Fibroblast of lung (primary cell): ENCODE results near the gene TMEM232. TPM values are rescaled to one million over a fixed set of nuclear protein-coding genes. Genes with fewer than 3 reads are reported as not detected.

Experiments used
- DNase-seq, 2 donors: peaks; one replicate each; pipeline versions ENCODE4 v3.0.0 to v3.0.0-alpha.2; 2010; ENCODE audit warnings: low read depth in 2 of 2
- H2AFZ ChIP-seq: 2 replicates; pipeline ENCODE4 v1.5.1; 2012; ENCODE audit warnings: low read length, control low read depth, inconsistent platforms
- H3K27ac ChIP-seq: 2 replicates; pipeline ENCODE4 v1.5.1; 2011; ENCODE audit warnings: low read length, control low read depth; ENCODE audit not compliant: insufficient read depth
- H3K27me3 ChIP-seq: 2 replicates; pipeline ENCODE4 v1.5.1; 2011; ENCODE audit warnings: mild to moderate bottlenecking, low read length; ENCODE audit not compliant: control insufficient read depth, insufficient read depth
- H3K36me3 ChIP-seq: 2 replicates; pipeline ENCODE4 v1.5.1; 2011; ENCODE audit warnings: low read length; ENCODE audit not compliant: control insufficient read depth, insufficient read depth
- H3K4me1 ChIP-seq: 2 replicates; pipeline ENCODE4 v1.5.1; 2011; ENCODE audit warnings: low read length; ENCODE audit not compliant: control insufficient read depth, insufficient read depth; ENCODE audit errors: extremely low read depth
- H3K4me2 ChIP-seq: 2 replicates; pipeline ENCODE4 v1.5.1; 2011; ENCODE audit warnings: low read length, control low read depth; ENCODE audit not compliant: insufficient read depth; ENCODE audit errors: extremely low read depth
- H3K4me3 ChIP-seq, 4 experiments: fragments of 200-600 bp in 1 of 4; sonication (generic) in 1 of 4; replicated peaks in 1 of 4; 2 replicates each; pipeline ENCODE4 v1.5.1; 2011 to 2016; ENCODE audit warnings: low read length in 4 of 4, low read depth in 3 of 4, mild to moderate bottlenecking in 3 of 4, control low read depth in 2 of 4, inconsistent platforms in 1 of 4, mixed read lengths in 1 of 4; ENCODE audit not compliant: insufficient read depth in 1 of 4; ENCODE audit errors: control extremely low read depth in 1 of 4
- H3K79me2 ChIP-seq: 2 replicates; pipeline ENCODE4 v1.5.1; 2012; ENCODE audit warnings: mild to moderate bottlenecking, low read length, inconsistent platforms; ENCODE audit not compliant: control insufficient read depth, insufficient read depth
- H3K9ac ChIP-seq: 2 replicates; pipeline ENCODE4 v1.5.1; 2011; ENCODE audit warnings: mild to moderate bottlenecking, low read length, control low read depth; ENCODE audit not compliant: insufficient read depth
- H3K9me3 ChIP-seq: 2 replicates; pipeline ENCODE4 v1.5.1; 2012; ENCODE audit warnings: low read depth, low read length; ENCODE audit not compliant: control insufficient read depth, insufficient read depth
- H4K20me1 ChIP-seq: 2 replicates; pipeline ENCODE4 v1.5.1; 2011; ENCODE audit warnings: low read length; ENCODE audit not compliant: control insufficient read depth, insufficient read depth; ENCODE audit errors: extremely low read depth
- CTCF ChIP-seq, 2 donors: IDR thresholded peaks in 1 of 2; conservative IDR thresholded peaks in 1 of 2; 1 replicate in 1 of 2; 2 replicates in 1 of 2; pipeline ENCODE4 v1.5.1; 2011 to 2012; ENCODE audit warnings: low read length in 2 of 2, control low read depth in 1 of 2, inconsistent platforms in 1 of 2, low read depth in 1 of 2, mild to moderate bottlenecking in 1 of 2
- EZH2 ChIP-seq: IDR thresholded peaks from 2 replicates; pipeline ENCODE4 v1.5.1; 2012; ENCODE audit warnings: low read length, control low read depth, mild to moderate bottlenecking; ENCODE audit errors: missing control alignments
- polyA plus RNA-seq, 2 donors: library from polyadenylated mRNA; depleted of rRNA in 1 of 2; stranded (reverse) in 1 of 2; unstranded in 1 of 2; fragments of >200 nt; gene quantifications; 2 replicates each; pipeline ENCODE4 v1.2.1, GENCODE V29; 2011 to 2012; ENCODE audit warnings: missing spikeins in 1 of 2
- total RNA-seq: library from RNA; depleted of rRNA; stranded (reverse); fragments of >200 nt; gene quantifications from 2 replicates; pipeline ENCODE4 v1.2.1, GENCODE V29; 2014

Gene TMEM232
- total and polyA plus RNA-seq, 2 donors (not counting 1 experiment from before 2014, with no cell fraction given) = 2.0 to 5.6 TPM

GRCh38 chr5:110634475-110634874, 92.0 kb downstream of the TMEM232 start:
- no peak overlapping the region for H3K9ac ChIP-seq
- no peak overlapping the region for H2AFZ ChIP-seq
- no peak overlapping the region for H3K27ac ChIP-seq
- no peaks in the 10 kb centered on the region for H3K27me3 ChIP-seq
- H3K4me3 ChIP-seq = no peak overlapping the region
- no peak for TF ChIP-seq EZH2
- no peaks in the 10 kb centered on the region for H3K36me3 ChIP-seq
- no peaks in the 10 kb centered on the region for H4K20me1 ChIP-seq
- H3K79me2 ChIP-seq = no peaks in the 10 kb centered on the region
- H3K9me3 ChIP-seq = no peaks in the 10 kb centered on the region
- DNase-seq = no peak
- no peaks in the 10 kb centered on the region for H3K4me1 ChIP-seq
- H3K4me2 ChIP-seq = no peak overlapping the region

DNA sequence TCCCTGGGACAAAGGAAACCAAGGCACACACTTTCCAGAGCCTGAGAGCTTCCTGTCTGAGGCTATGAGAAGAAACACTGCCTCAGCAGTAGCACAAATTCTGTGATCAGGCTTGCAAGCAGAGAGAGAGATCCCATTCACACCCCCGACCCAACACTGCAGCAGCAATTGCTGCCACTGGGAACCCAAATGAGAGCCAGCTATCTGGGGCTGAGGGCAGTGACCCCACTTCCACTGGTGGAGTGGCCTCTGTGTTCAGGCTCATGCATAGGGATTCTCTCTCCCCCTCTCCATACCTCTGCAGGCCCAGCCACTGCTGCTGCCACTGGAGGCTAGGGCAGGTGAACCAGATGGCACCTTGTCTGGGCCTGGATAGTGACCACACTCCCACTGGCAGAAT, 95.2 kb downstream of the TMEM232 start:
- Histone ChIP-seq H3K9me3 (no peaks in the 10 kb centered on the region), H3K4me1 (no peaks in the 10 kb centered on the region), H2AFZ (no peak overlapping the region), H3K4me2 (no peak overlapping the region), H3K36me3 (no peaks in the 10 kb centered on the region), H4K20me1 (no peaks in the 10 kb centered on the region), H3K27ac (no peak overlapping the region), H3K27me3 (no peaks in the 10 kb centered on the region), H3K9ac (no peak overlapping the region), H3K79me2 (no peaks in the 10 kb centered on the region), H3K4me3 (no peak overlapping the region)
- no peak for TF ChIP-seq CTCF (conservative IDR thresholded peaks at IDR 0.05 in 1 of 2, IDR thresholded peaks at IDR 0.05 in 1 of 2; ENCODE audit: low read depth in 1 of 2, low read length in 2 of 2)
- no peak for TF ChIP-seq EZH2
- no peak for DNase-seq

- Histone ChIP-seq H3K9me3 (no peaks in the 10 kb centered on the region), H3K79me2 (no peaks in the 10 kb centered on the region), H3K4me3 (no peak overlapping the region), H3K4me1 (no peaks in the 10 kb centered on the region), H2AFZ (no peak overlapping the region), H4K20me1 (no peaks in the 10 kb centered on the region), H3K36me3 (no peaks in the 10 kb centered on the region), H3K4me2 (no peak overlapping the region), H3K27ac (no peak overlapping the region), H3K9ac (no peak overlapping the region), H3K27me3 (no peaks in the 10 kb centered on the region)
- TF ChIP-seq CTCF (conservative IDR thresholded peaks at IDR 0.05 in 1 of 2, IDR thresholded peaks at IDR 0.05 in 1 of 2; ENCODE audit: low read depth in 1 of 2, low read length in 2 of 2) (no peak), EZH2 (no peak)
- no peak for DNase-seq
Observed at GRCh38 chr5:110630350-110630749, 96.1 kb downstream of the TMEM232 start.
